GM12878 (cell line): Measurements from ENCODE around the gene TMEM176B. TPM values are rescaled to one million over a fixed set of nuclear protein-coding genes. Genes with fewer than 3 reads are reported as not detected.

Experiments used
- ATAC-seq: fragments of 200-7000 bp; cut with Tn5 transposase; 3 replicates; pipeline ENCODE4 v1.9.1; 2020; ENCODE audit warnings: mild to moderate bottlenecking, moderate library complexity
- BruUV-seq: library from RNA; stranded (reverse); fragments of 400-500 nt; replicated peaks from 2 replicates; lab custom pipeline; 2021; lab: Mats Ljungman, UMichigan
- CTCF ChIA-PET: fragments of 300-600 bp; sonication (Branson Sonifier 250); formaldehyde crosslinking; extraction: SDS; loops from one replicate; lab custom pipeline; 2021; ENCODE audit warnings: inconsistent platforms; lab: Yijun Ruan, JAX
- POLR2A ChIA-PET: fragments of 350-600 bp; formaldehyde crosslinking; extraction: SDS; loops from one replicate; lab custom pipeline; 2021; ENCODE audit warnings: inconsistent platforms; lab: Charles Lee
- RAD21 ChIA-PET: fragments of 300-600 bp; sonication (Branson Sonifier 250); formaldehyde crosslinking; loops from one replicate; lab custom pipeline; 2023; ENCODE audit warnings: antibody characterized with exemption; ENCODE audit not compliant: unreplicated experiment; lab: Charles Lee
- SMC1A ChIA-PET: fragments of 300-600 bp; sonication (Branson Sonifier 250); formaldehyde crosslinking; loops from one replicate; lab custom pipeline; 2023; ENCODE audit not compliant: unreplicated experiment, uncharacterized antibody; lab: Charles Lee
- DNase-seq: peaks from one replicate; pipeline ENCODE4 v3.0.0-alpha.2; 2011; ENCODE audit warnings: low read depth, low spot score
- FAIRE-seq: peaks from 3 replicates; lab custom pipeline; 2011; peaks lifted over from hg19 to GRCh38; lab: Jason Lieb, UNC
- H2AFZ ChIP-seq: 2 replicates; pipeline ENCODE4 v1.6.0; 2011; ENCODE audit warnings: low read depth, low read length, control low read depth; ENCODE audit not compliant: control insufficient read depth
- H3K27ac ChIP-seq: 2 replicates; pipeline ENCODE4 v1.5.1; 2011; ENCODE audit warnings: control low read depth; ENCODE audit not compliant: control insufficient read depth, insufficient read depth
- H3K27me3 ChIP-seq, 2 experiments: replicated peaks in 1 of 2; 2 replicates each; pipeline versions ENCODE4 v1.6.0 to v1.6.1; 2011; ENCODE audit warnings: low read length in 1 of 2; ENCODE audit not compliant: control insufficient read depth in 2 of 2, insufficient read depth in 2 of 2
- H3K36me3 ChIP-seq, 2 experiments: 2 replicates each; pipeline ENCODE4 v1.5.1; 2011; ENCODE audit warnings: low read length in 1 of 2; ENCODE audit not compliant: control insufficient read depth in 2 of 2, insufficient read depth in 2 of 2
- H3K4me1 ChIP-seq: 2 replicates; pipeline ENCODE4 v1.6.1; 2011; ENCODE audit warnings: mild to moderate bottlenecking, low read length, moderate library complexity, mixed read lengths; ENCODE audit not compliant: control insufficient read depth, insufficient read depth
- H3K4me2 ChIP-seq: 2 replicates; pipeline ENCODE4 v1.6.0; 2011; ENCODE audit warnings: control low read depth; ENCODE audit not compliant: control insufficient read depth, insufficient read depth
- H3K4me3 ChIP-seq: fragments of 200-600 bp; sonication (generic); 2 replicates; pipeline ENCODE4 v1.5.1; 2016
- H3K79me2 ChIP-seq: 2 replicates; pipeline ENCODE4 v1.6.0; 2011; ENCODE audit warnings: low read length; ENCODE audit not compliant: control insufficient read depth, insufficient read depth
- H3K9ac ChIP-seq: 2 replicates; pipeline ENCODE4 v1.8.0; 2011; ENCODE audit warnings: low read length, control low read depth, mixed read lengths; ENCODE audit not compliant: control insufficient read depth, insufficient read depth
- H3K9me3 ChIP-seq: replicated peaks from 3 replicates; pipeline ENCODE4 v1.5.1; 2011; ENCODE audit warnings: mild to moderate bottlenecking, low read length; ENCODE audit not compliant: control insufficient read depth, insufficient read depth
- H4K20me1 ChIP-seq: 2 replicates; pipeline ENCODE4 v1.6.0; 2011; ENCODE audit not compliant: control insufficient read depth, insufficient read depth
- BCL3 ChIP-seq: IDR thresholded peaks from 2 replicates; pipeline ENCODE4 v1.6.1; 2011; ENCODE audit warnings: borderline replicate concordance, low read depth, mild to moderate bottlenecking, moderate library complexity, low read length; ENCODE audit not compliant: insufficient read depth, poor library complexity, severe bottlenecking
- CTCF ChIP-seq, 3 experiments: IDR thresholded peaks in 2 of 3; conservative IDR thresholded peaks in 1 of 3; 2 replicates each; pipeline ENCODE4 v1.5.1; 2011; ENCODE audit warnings: low read depth in 3 of 3, low read length in 3 of 3, mild to moderate bottlenecking in 3 of 3, control low read depth in 2 of 3, moderate library complexity in 2 of 3, inconsistent platforms in 1 of 3, mixed read lengths in 1 of 3; ENCODE audit not compliant: control insufficient read depth in 2 of 3, insufficient read depth in 1 of 3; ENCODE audit errors: extremely low read depth in 1 of 3
- HDAC2 ChIP-seq: fragments of 200-600 bp; sonication (generic); IDR thresholded peaks from 2 replicates; pipeline ENCODE4 v1.6.1; 2017
- HSF1 ChIP-seq: fragments of 150-350 bp; IDR thresholded peaks from 2 replicates; pipeline ENCODE4 v1.6.1; 2014; ENCODE audit warnings: mild to moderate bottlenecking, low read depth, low read length
- IKZF1 ChIP-seq: fragments of 450-650 bp; conservative IDR thresholded peaks from 2 replicates; pipeline ENCODE4 v1.6.1; 2017; ENCODE audit warnings: antibody characterized with exemption, mild to moderate bottlenecking
- IKZF2 ChIP-seq, 2 experiments: fragments of 450-650 bp; IDR thresholded peaks; 2 replicates each; pipeline ENCODE4 v1.6.1; 2017; ENCODE audit warnings: mild to moderate bottlenecking in 2 of 2, moderate library complexity in 2 of 2
- IRF4 ChIP-seq: IDR thresholded peaks from 2 replicates; pipeline ENCODE4 v1.6.1; 2011; ENCODE audit warnings: low read depth, low read length
- MYC ChIP-seq: IDR thresholded peaks from 2 replicates; pipeline ENCODE4 v1.6.1; 2011; ENCODE audit warnings: mild to moderate bottlenecking, low read length, moderate library complexity, inconsistent platforms; ENCODE audit not compliant: insufficient read depth, insufficient replicate concordance, insufficient read length, severe bottlenecking
- POLR2AphosphoS2 ChIP-seq: IDR thresholded peaks from 2 replicates; pipeline ENCODE4 v1.6.1; 2011; ENCODE audit warnings: low read depth, mild to moderate bottlenecking, low read length, improper control_type of control experiment, moderate library complexity
- RAD21 ChIP-seq: IDR thresholded peaks from 2 replicates; pipeline ENCODE4 v1.6.1; 2011; ENCODE audit warnings: mild to moderate bottlenecking, low read depth, low read length, moderate library complexity; ENCODE audit not compliant: insufficient read depth
- SMC3 ChIP-seq: IDR thresholded peaks from 2 replicates; pipeline ENCODE4 v1.6.1; 2011; ENCODE audit warnings: low read length, improper control_type of control experiment, borderline replicate concordance
- ZBTB33 ChIP-seq: fragments of 450-650 bp; IDR thresholded peaks from 2 replicates; pipeline ENCODE4 v1.6.1; 2017; ENCODE audit warnings: mild to moderate bottlenecking
- WGBS: methylation state at CpG from one replicate; pipeline ENCODE4 v1.1.6; 2016; ENCODE audit warnings: low lambda C conversion rate; ENCODE audit not compliant: insufficient replicate concordance, insufficient coverage; ENCODE audit errors: missing lambda C conversion rate; 5-methylcytosine and 5-hydroxymethylcytosine counted together
- in situ Hi-C: fragments of 300-500 bp; cut with MboI; formaldehyde crosslinking; loops from 9 replicates; pipeline ENCODE4 v1.14.3; 2018; ENCODE audit warnings: mixed read lengths
- intact Hi-C: fragments of 100-400 bp; cut with micrococcal nuclease; formaldehyde crosslinking; loops from one replicate; pipeline ENCODE4 v1.14.2; 2022; ENCODE audit not compliant: unreplicated experiment
- polyA plus RNA-seq, 11 experiments: library from polyadenylated mRNA; depleted of rRNA in 4 of 11; unstranded in 6 of 11; stranded (reverse) in 5 of 11; fragments of >200 nt; fragmentation: Nextera tagmentation in 4 of 11; fragmentation: Illumina TruSeq in 1 of 11; extraction: Ambion mirVana in 4 of 11; extraction: Trizol in 1 of 11; gene quantifications; 1 replicate in 1 of 11; 2 replicates in 10 of 11; pipeline versions ENCODE4 v1.2.1 to v1.2.3, GENCODE V29; 2011 to 2016; ENCODE audit warnings: inconsistent platforms in 2 of 11, missing spikeins in 2 of 11, low read depth in 1 of 11
- total RNA-seq, 4 experiments: library from RNA; depleted of rRNA in 3 of 4; stranded (reverse); fragments of >200 nt in 3 of 4; fragmentation: Illumina TruSeq in 1 of 4; extraction: Trizol in 1 of 4; gene quantifications; 2 replicates each; pipeline versions ENCODE4 v1.2.1 to v1.2.3, GENCODE V29; 2013 to 2021

TMEM176B gene
- total and polyA plus RNA-seq, 10 of the 15 experiments (the other 5 are each of a cell fraction or from before 2014, with no cell fraction given): 0.05 to 0.40 (median 0.20) TPM; not detected in 4

- no peak for TF ChIP-seq MYC
- no peak for TF ChIP-seq ZBTB33
These were observed 19.9 kb downstream of the TMEM176B start (continued) for GRCh38 chr7:150780292-150780691.

GRCh38 chr7:150778738-150779301, 21.3 kb downstream of the TMEM176B start:
- H4K20me1 ChIP-seq: no peaks in the 10 kb centered on the region
- 0 out of 2 replicates have a peak, but pooled peaks cover 3% of the 10 kb centered on the region for H3K4me1 ChIP-seq
- H2AFZ ChIP-seq: no peak overlapping the region
- peak; percentile 86 for ATAC-seq
- H3K9ac ChIP-seq: no peak overlapping the region
- no peak overlapping the region for H3K4me3 ChIP-seq
- no peak overlapping the region for H3K27ac ChIP-seq
- no peaks in the 10 kb centered on the region for H3K36me3 ChIP-seq
- 0 out of 2 replicates have a peak overlapping the region, but pooled peaks have one; percentile 42 for H3K4me2 ChIP-seq
- ChIA-PET RAD21 (interaction anchor here (0.8 to 1.6 kb wide), 6 partner anchors 9 to 205 kb away, joined by 3 to 9 read pairs (median 4); no protein-coding TSS in a partner anchor), SMC1A (interaction anchor here (0.6 to 6.3 kb wide), 13 partner anchors 8 to 328 kb away, joined by 3 to 52 read pairs (median 4); partner anchors contain the start of gene GIMAP8), POLR2A (no interaction called here)
- intact Hi-C loops: loop anchor here (1.0 to 2.0 kb wide), 2 partner anchors 98 to 210 kb away; no protein-coding TSS in a partner anchor
- H3K79me2 ChIP-seq: no peaks in the 10 kb centered on the region
- in situ Hi-C loops: loop anchor here (5.0 kb wide), 1 partner anchor 208 kb away; no protein-coding TSS in a partner anchor
- no peak for TF ChIP-seq POLR2AphosphoS2
- TF ChIP-seq IRF4: 0 out of 2 replicates have a peak, but pooled peaks have one; percentile 26
- peak; percentile 49 to 57; a peak in 2 of 4 replicates for TF ChIP-seq IKZF2 (IDR thresholded peaks at IDR 0.05)
- TF ChIP-seq BCL3: peak; percentile 22
- TF ChIP-seq IKZF1: peak; percentile 63
- peak; percentile 68; the same call in 1 of the 2 replicates for TF ChIP-seq SMC3
- peak; percentile 87 to 92 (median 88) for TF ChIP-seq CTCF (IDR thresholded peaks at IDR 0.05 in 2 of 3, conservative IDR thresholded peaks at IDR 0.05 in 1 of 3; ENCODE audit: control insufficient read depth in 2 of 3, extremely low read depth in 1 of 3, insufficient read depth in 1 of 3, low read depth in 3 of 3, low read length in 3 of 3)
- no peak for TF ChIP-seq HDAC2
- TF ChIP-seq HSF1: no peak
- peak; percentile 77 for TF ChIP-seq RAD21
- TF ChIP-seq, all 136 proteins: peak for 7
- BruUV-seq: no TSS peak
- CTCF ChIA-PET: interaction anchor here (0.6 to 7.1 kb wide), 31 partner anchors 9 to 413 kb away, joined by 3 to 70 read pairs (median 4); partner anchors contain the start of gene ABCB8
- H3K9me3 ChIP-seq: no peaks in the 10 kb centered on the region
- H3K27me3 ChIP-seq: no peaks in the 10 kb centered on the region
- WGBS: 1% methylated on average over 12 of the region's 12 CpGs
- DNase-seq (no peak), FAIRE-seq (peak; percentile 92)
